UCSD-AML1 (cell line): ENCODE results near the gene MTG2.
"Not testable (repeated sequence)": the region's sequence is repeated elsewhere in the genome, so short reads cannot be mapped to it uniquely, and the experiment has no call there.

ENCODE experiments used
- DNase-seq: peaks from one replicate; lab custom pipeline; 2025; ENCODE audit not compliant: unreplicated experiment; lab: John Stamatoyannopoulos, UW

MTG2 gene

GRCh38 chr20:62145688-62146018, 37.2 kb upstream of the MTG2 start:
- no peak for DNase-seq

- DNase-seq = no peak
Observed at GRCh38 chr20:62146019-62146755, 36.6 kb upstream of the MTG2 start.

- DNase-seq = no peak
Observed at GRCh38 chr20:62147125-62147524, 35.7 kb upstream of the MTG2 start.

DNA sequence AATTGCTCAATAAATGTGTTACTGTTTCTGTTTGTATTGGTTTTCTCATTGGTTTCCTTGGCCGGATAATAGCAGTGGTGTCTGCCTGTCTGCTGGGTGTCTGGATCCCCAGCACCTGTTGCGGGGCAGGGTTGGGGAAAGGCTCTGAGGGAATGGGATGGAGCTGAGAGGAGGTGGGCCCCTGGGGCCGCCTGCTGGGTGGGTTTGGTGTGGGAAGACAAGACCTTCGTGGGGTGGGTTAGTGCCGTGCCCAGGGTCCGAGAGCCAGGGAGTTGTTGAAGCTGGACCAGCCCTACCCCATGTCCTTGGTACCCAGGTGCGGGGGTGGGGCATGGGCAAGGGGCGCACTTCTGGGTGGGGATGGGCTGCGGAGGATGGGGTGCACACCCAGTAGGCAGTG, 35.3 kb upstream of the MTG2 start:
- no peak for DNase-seq

- not testable (repeated sequence) for DNase-seq
Observed at GRCh38 chr20:62148383-62148782, 34.4 kb upstream of the MTG2 start.

DNA sequence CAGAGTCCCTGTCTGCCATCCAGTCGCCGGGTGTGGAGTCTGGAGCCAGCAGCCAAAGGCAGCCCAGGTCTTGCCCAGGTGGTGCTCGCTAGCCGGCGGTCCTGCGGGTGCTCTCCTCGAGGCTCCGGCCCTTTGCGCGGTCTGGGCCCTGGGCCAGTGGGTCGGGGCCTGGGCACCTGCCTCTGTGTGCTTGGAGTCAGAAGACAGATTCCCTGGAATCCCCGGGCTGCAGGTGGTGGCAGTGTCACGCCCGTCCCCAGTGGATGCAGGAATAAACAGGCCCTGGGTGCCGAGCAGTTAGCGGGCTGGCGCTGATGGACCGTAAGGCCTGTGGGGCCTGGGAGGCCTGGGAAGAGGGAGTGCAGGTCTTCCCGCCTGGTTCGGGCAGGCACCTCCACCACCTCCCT, 33.9 kb upstream of the MTG2 start:
- no peak for DNase-seq

GRCh38 chr20:62149532-62150309, 33.1 kb upstream of the MTG2 start:
- no peak for DNase-seq

DNA sequence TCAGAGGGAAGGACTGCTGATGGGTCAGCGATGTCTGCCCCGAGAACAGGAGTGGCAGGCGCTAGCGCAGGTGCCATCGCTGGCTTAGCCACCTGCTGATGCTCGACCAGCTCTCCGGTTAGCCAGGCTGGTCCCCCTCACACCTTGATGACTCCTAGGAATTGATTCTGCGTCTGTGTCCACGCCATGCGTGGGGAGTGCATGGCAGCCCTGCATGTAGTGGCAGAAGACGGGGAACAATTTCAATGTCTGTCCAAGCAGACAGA, 32.6 kb upstream of the MTG2 start:
- DNase-seq = no peak

DNA sequence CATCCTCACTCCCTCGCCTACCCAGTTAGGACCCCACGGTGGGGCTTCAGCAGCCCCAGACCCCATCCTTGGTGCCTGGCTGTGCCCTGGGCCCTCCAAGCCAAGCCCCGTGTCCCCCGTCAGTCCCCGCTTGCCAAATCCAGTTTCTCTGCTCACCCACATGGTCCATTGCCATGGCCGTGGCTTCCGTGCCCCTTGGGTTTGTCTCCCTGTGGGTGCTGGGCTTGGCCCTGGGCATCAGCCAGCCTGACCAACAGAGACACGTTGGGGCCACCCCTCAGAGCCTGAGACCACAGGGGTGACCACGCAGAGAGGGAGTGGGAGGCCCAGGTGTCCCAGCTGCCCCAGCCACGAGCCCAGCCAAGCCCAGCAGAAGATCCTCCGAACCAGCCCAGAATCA, 31.6 kb upstream of the MTG2 start:
- no peak for DNase-seq

DNA sequence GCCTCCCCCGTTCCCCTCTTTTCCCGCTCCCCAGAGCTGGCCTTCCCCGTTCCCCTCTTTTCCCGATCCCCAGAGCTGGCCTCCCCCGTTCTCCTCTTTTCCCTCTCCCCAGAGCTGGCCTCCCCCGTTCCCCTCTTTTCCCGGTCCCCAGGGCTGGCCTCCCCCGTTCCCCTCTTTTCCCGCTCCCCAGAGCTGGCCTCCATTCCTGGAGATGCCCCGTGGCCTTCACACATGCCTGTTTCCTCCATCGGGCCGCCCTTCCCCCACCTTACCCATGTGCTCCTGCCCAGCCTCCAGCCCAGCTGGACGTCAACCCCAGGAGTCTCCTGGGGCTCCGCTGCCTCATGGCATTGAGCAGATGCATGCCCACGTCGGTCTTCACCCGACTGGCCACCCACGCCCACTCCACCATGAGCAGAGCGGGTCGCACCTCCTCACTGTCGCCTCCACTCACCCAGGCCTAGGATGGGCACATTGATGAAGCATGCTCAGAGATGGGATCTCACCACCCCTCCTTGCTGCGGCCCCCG, 30.9 kb upstream of the MTG2 start:
- DNase-seq = no peak

GRCh38 chr20:62155428-62156253, 27.2 kb upstream of the MTG2 start:
- DNase-seq = no peak

DNA sequence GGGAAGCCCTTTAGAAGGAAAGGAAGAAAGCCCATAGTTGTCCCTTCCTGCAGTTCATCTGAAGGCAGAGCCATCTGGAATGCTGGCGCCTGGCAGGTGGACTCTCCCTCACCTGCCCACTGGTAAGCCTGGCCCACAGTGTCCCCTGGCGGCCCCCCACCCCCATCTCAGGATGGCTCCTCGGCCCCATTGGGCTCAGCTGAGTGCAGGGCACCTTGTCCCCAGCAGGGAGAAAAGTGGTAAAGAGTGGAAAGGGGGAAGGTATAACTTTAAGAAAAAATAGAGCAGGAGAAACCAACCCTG, 26.6 kb upstream of the MTG2 start:
- DNase-seq = no peak

DNA sequence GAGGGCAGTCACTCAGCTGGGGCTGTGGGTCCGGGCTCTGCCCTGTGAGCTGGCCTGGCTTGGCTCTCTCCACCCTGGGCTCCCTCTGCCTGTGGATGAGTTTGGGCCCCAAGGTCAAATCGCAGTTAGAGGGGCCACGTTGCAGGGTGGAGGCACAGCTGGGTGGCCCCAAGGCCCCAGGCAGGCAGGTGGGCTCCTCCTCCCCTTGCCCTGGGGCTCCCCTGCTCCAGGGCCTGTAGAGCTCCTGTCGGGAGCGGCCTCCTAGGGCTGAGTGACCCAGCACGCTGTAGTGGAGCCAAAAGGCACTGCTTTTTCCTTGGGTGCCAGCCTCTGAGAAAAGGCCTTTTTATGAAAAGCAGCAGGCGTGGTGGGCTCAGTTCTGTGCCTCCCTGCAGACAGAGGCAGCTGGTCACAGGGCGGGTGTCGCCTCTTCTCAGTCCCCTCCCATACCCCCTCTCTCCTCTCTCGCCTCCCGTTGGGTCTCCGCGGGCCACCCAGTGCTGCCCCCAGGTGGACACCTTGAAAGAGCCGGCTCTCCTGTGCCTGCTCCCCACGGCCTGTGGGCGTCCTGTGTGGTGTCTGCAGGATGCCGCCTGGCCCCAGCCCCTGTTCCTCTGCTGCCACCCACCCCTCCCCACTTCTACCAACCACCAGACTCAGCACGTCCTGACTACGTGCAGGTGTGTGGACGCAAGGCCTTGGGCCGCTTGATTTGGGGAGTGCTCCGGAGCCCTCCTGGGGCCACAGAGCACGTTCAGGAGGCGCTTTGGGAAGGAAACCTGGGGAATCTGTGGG, 26.0 kb upstream of the MTG2 start:
- DNase-seq = peak; percentile 68

DNA sequence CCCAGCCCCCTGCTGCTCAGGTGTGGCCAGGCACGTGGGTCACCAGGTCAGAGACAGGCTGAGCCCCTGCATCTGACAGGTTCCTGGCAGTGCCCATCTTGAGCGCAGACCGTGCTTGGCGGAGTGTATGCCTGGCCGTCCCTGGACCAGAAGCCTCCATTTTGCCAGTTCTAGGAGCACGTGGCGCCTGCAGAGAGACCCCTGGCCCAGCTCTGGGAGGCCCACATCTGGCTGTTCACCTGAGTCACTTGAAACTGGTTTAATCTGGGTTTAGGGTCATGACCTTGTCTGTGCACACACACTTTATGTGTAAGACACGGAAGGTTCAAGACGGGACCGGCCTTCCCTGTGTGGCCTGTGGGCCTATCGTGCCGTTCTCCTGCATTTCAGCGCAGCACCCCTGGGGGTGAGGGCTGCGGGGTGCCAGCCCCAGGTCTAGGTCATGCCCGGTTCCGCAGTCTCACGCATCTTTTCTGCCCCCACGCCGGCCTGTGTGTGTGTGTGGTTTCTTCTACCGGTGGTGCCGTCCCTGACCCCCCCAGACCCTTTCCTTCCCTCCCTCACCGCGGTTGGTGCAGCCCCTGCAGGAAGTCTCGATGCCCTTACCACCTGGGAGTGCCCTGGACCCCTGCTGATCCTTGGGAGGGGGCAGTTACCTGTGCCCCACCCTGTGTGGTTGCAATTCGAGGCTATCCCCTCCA, 25.3 kb upstream of the MTG2 start:
- no peak for DNase-seq

GRCh38 chr20:62158088-62158400, 24.8 kb upstream of the MTG2 start:
- DNase-seq = no peak

DNA sequence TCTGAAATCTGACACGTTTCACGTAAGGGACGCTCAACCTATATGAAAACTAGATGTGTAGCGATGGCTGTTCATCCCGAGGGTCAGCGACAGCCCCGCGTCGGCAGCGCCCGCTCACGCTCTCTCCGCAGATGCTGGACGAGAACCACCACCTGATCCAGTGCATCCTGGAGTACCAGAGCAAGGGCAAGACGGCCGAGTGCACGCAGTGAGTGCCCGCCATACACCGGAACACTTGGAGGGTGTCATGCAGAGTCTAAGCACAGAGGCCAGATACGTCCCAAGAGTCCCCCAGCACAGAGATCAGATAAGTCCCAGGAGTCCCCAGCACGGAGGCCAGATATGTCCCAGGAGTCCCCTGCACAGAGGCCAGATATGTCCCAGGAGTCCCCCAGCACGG, 24.3 kb upstream of the MTG2 start:
- DNase-seq = no peak

- no peak for DNase-seq
Observed at GRCh38 chr20:62159052-62159451, 23.8 kb upstream of the MTG2 start.

GRCh38 chr20:62159839-62160238, 23.0 kb upstream of the MTG2 start:
- no peak for DNase-seq

GRCh38 chr20:62160253-62160652, 22.6 kb upstream of the MTG2 start:
- no peak for DNase-seq

DNA sequence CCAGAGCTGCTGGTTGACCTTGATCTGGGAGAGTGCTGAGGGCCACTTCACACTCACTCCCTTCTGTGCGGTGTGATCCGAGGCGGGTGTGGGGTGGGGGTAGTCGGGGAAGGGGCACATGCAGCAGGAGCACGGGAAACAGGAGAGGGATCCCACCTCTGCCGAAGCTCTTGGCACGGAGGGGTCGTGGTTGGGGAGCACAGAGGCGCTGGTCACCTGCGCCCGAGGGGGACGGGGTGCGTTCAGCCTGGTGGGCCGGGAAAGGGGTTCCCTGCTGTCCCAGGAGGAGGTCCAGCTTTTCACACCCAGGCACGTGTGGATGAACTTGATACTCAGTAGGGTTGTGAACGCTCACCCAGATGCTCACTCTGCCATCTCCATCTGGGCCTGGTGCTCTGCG, 22.0 kb upstream of the MTG2 start:
- no peak for DNase-seq

DNA sequence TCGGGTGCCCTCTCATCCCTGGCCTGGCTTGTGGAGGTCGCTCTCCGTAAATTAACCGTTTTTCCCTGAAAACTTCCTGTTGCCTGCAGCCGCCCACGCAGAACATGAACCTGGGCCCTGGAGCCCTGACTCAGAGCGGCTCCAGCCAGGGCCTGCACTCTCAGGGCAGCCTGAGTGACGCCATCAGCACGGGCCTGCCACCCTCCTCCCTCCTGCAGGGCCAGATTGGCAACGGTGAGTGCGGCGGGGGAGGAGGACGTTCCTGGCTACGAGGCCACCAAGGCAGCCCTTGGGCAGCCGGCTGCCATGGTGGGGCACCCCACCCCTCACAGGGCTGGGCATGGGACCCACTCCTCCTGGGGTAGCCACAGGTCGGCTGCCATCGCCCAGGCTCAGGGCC, 21.5 kb upstream of the MTG2 start:
- DNase-seq = no peak
